GM12864 (cell line): ENCODE results near the gene FAM200A.
"Not testable (repeated sequence)": the region's sequence is repeated elsewhere in the genome, so short reads cannot be mapped to it uniquely, and the experiment has no call there.

Experiments used
- DNase-seq: peaks from one replicate; pipeline ENCODE4 v3.0.0-alpha.2; 2011; ENCODE audit warnings: low read depth
- H3K4me3 ChIP-seq: 2 replicates; pipeline ENCODE4 v1.5.1; 2011; ENCODE audit warnings: mild to moderate bottlenecking, low read depth, low read length, control low read depth
- TF ChIP-seq, protein P1 (sequence below): IDR thresholded peaks from 2 replicates; pipeline ENCODE4 v1.5.1; 2011; ENCODE audit warnings: low read depth, mild to moderate bottlenecking, moderate library complexity, low read length, control low read depth, inconsistent platforms; ENCODE audit errors: missing control alignments

The FAM200A gene

DNA sequence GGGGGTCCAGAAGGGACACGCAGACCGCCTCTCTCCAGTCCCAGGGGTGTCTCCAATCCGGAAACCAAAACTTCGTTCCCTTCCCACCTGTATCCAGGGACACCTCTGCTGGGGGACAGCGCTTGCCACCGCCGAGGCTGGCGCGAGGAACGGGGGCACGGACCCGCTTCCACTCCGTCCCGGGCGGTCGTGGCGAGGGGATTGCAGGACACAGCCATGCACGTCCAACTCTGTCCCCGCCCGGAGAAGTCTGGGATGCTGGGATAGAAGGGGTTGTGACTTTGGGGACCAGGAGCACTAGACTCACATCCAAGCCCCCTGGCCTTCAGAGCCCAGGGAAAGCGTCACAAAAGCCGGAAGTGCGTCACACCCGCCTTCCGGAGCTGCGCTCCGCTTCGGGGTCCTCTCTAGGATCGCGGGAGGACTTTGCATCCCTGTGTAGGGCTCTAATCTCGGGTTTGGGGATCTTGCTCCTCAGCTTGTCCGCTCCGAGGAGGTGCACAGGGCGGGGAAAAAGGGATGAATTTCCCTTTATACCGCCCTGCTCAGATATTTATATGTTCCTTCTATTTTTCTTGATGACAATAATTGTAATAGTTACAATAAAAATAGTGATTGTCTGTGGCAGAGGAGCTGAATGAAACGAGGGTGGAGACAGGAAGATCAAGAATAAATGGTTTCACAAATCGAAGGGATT, at the start of gene FAM200A:
TSS of gene FAM200A (minus strand) at position 348 of the 697 bp plus-strand sequence. CDS start 3,707 bp downstream, outside the sequence.
- H3K4me3 ChIP-seq, result peak within 1 kb of the TSS; percentile 71
- peak; percentile 71 for DNase-seq
- TF ChIP-seq, protein P1, sequence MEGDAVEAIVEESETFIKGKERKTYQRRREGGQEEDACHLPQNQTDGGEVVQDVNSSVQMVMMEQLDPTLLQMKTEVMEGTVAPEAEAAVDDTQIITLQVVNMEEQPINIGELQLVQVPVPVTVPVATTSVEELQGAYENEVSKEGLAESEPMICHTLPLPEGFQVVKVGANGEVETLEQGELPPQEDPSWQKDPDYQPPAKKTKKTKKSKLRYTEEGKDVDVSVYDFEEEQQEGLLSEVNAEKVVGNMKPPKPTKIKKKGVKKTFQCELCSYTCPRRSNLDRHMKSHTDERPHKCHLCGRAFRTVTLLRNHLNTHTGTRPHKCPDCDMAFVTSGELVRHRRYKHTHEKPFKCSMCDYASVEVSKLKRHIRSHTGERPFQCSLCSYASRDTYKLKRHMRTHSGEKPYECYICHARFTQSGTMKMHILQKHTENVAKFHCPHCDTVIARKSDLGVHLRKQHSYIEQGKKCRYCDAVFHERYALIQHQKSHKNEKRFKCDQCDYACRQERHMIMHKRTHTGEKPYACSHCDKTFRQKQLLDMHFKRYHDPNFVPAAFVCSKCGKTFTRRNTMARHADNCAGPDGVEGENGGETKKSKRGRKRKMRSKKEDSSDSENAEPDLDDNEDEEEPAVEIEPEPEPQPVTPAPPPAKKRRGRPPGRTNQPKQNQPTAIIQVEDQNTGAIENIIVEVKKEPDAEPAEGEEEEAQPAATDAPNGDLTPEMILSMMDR, result no peak

DNA sequence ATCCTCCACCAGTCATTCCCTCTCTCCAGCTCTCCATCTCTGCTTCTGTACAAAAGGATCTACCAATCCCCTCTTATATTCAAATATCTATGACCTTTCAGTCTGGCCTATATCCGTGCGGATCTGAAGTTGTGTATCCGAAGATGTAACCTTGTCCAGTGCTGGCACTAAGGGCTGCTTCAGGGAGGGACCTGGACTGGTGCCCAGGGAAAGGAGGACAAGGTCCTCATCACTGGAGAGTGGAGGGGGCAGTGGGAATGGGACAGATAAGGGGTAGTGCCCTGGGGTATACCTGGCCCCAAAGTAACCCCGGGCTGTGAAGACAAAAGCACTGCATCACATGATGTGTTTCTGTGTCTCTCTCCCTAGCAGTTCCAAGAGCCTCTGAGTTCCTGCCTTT, 47.9 kb upstream of the FAM200A start:
- TF ChIP-seq, protein P1, result no peak
- no peak overlapping the region for H3K4me3 ChIP-seq
- DNase-seq, result no peak

- TF ChIP-seq, protein P1, result no peak
- no peak within 1 kb of the TSS for H3K4me3 ChIP-seq
- no peak for DNase-seq
These were observed 46.0 kb upstream of the FAM200A start, which contains the start of gene TMEM225B for GRCh38 chr7:99597762-99598501. TMEM225B (plus strand) TSS chr7:99598267; CDS start chr7:99604389, 6,122 bp downstream.

GRCh38 chr7:99596408-99596955, 44.6 kb upstream of the FAM200A start:
- H3K4me3 ChIP-seq, result no peak overlapping the region
- TF ChIP-seq, protein P1, result no peak
- no peak for DNase-seq

DNA sequence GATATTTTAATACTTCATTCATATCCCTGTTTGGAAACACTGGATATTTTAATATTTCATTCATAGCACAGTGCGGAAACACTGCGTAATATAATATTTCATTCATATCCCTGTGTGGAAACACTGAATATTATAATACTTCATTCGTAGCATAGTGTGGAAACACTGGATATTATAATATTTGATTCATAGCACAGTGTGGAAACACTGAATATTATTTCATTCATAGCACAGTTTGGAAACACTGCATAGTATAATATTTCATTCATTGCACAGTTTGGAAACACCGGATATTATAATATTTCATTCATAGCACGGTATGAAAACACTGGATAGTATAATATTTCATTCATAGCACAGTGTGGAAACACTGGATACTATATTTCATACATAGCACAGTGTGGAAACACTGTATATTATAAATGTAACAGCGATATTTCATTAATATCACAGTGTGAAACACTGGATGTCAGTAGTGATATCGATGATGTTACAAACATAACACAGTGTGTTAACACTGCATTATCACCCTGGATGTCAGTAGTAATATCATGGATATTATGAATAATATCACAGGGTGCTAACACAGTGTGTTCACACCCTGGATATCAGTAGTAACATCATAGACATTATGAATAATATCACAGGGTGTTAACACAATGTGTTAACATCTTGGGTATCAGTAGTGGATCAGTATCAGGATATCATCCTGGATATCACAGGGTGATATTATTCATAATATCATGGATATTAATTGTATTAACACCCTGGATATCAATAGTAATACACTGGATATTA, 43.2 kb upstream of the FAM200A start:
- no peak for DNase-seq
- TF ChIP-seq, protein P1, result no peak
- H3K4me3 ChIP-seq, result no peak overlapping the region

DNA sequence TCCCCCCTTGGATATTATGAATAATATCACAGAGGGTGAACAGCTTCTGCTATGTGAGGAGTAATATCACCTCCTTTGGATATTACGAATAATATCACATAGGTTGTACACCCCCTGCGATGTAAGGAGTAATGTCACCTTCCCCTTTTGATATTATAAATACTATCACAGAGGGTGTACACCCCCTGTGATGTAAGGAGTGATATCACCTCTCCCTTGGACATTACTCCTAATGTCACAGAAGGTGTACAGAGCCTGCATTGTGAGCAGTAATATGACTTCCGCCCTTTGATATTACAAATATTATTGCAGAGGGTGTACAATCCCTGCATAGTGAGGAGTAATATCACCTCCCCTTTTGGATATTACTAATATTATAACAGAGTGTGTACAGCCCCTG, 37.0 kb upstream of the FAM200A start:
- no peak for DNase-seq
- TF ChIP-seq, protein P1, result no peak
- H3K4me3 ChIP-seq, result no peak overlapping the region

GRCh38 chr7:99580778-99581332, 28.9 kb upstream of the FAM200A start:
- not testable (repeated sequence) for H3K4me3 ChIP-seq

More at GRCh38 chr7:99580778-99581332, 28.9 kb upstream of the FAM200A start:
- DNase-seq, result not testable (repeated sequence)
